H1 (cell line): ENCODE measurements around the gene SNAP29. TPM values are rescaled to one million over a fixed set of nuclear protein-coding genes. Genes with fewer than 3 reads are reported as not detected.
"Not testable (repeated sequence)": the region's sequence is repeated elsewhere in the genome, so short reads cannot be mapped to it uniquely, and the experiment has no call there.

Source experiments
- CTCF ChIA-PET: fragments of 300-600 bp; sonication (Branson Sonifier 250); formaldehyde crosslinking; loops from one replicate; lab custom pipeline; 2021; ENCODE audit not compliant: partially characterized antibody; lab: Charles Lee
- POLR2A ChIA-PET: fragments of 300-600 bp; sonication (Branson Sonifier 250); formaldehyde crosslinking; loops from one replicate; lab custom pipeline; 2021; ENCODE audit warnings: inconsistent platforms; ENCODE audit not compliant: partially characterized antibody; lab: Charles Lee
- DNase-seq, 2 experiments: peaks; one replicate each; pipeline versions ENCODE4 v3.0.0 to v3.0.0-alpha.2; 2010 to 2022; ENCODE audit warnings: low spot score in 2 of 2, low read depth in 1 of 2, mixed read lengths in 1 of 2
- FAIRE-seq: peaks from 2 replicates; lab custom pipeline; 2011; peaks lifted over from hg19 to GRCh38; lab: Jason Lieb, UNC
- H2AFZ ChIP-seq: 2 replicates; pipeline ENCODE4 v1.8.1; 2012; ENCODE audit warnings: low read length, inconsistent platforms
- H2AK5ac ChIP-seq: 2 replicates; pipeline ENCODE4 v1.6.1; 2013; ENCODE audit warnings: low read depth, low read length
- H2BK120ac ChIP-seq: replicated peaks from 2 replicates; pipeline ENCODE3; 2013; ENCODE audit warnings: low read depth, low read length, inconsistent platforms
- H2BK12ac ChIP-seq: 2 replicates; pipeline ENCODE4 v1.6.1; 2013; ENCODE audit warnings: low read depth, low read length
- H2BK15ac ChIP-seq: 2 replicates; pipeline ENCODE4 v1.6.1; 2013; ENCODE audit warnings: low read length
- H2BK20ac ChIP-seq: 2 replicates; pipeline ENCODE4 v1.6.1; 2013; ENCODE audit warnings: low read length
- H2BK5ac ChIP-seq: 2 replicates; pipeline ENCODE4 v1.6.1; 2013; ENCODE audit warnings: low read depth, low read length
- H3K14ac ChIP-seq: 2 replicates; pipeline ENCODE4 v1.6.1; 2013; ENCODE audit warnings: inconsistent platforms; ENCODE audit not compliant: insufficient read length
- H3K18ac ChIP-seq: 2 replicates; pipeline ENCODE4 v1.6.1; 2013; ENCODE audit warnings: low read length; ENCODE audit errors: extremely low read depth
- H3K23ac ChIP-seq: 2 replicates; pipeline ENCODE4 v1.6.1; 2013; ENCODE audit warnings: inconsistent platforms; ENCODE audit not compliant: insufficient read length
- H3K23me2 ChIP-seq: 2 replicates; pipeline ENCODE4 v1.6.1; 2013; ENCODE audit warnings: low read depth, low read length
- H3K27ac ChIP-seq: 2 replicates; pipeline ENCODE4 v1.6.1; 2011; ENCODE audit warnings: low read depth, low read length, inconsistent platforms
- H3K27me3 ChIP-seq, 4 experiments: replicated peaks in 1 of 4; 1 replicate in 1 of 4; 2 replicates in 3 of 4; pipeline versions ENCODE4 v1.6.1 to v1.8.1; 2011 to 2013; ENCODE audit warnings: low read length in 3 of 4, mild to moderate bottlenecking in 3 of 4, inconsistent platforms in 2 of 4, mixed read lengths in 2 of 4, moderate library complexity in 1 of 4; ENCODE audit not compliant: control insufficient read depth in 3 of 4, insufficient read depth in 3 of 4; ENCODE audit errors: extremely low read depth in 1 of 4
- H3K36me3 ChIP-seq, 4 experiments: 2 replicates each; pipeline versions ENCODE4 v1.6.1 to v1.8.1; 2011 to 2013; ENCODE audit warnings: mild to moderate bottlenecking in 4 of 4, low read length in 3 of 4, moderate library complexity in 2 of 4, control low read depth in 1 of 4, inconsistent platforms in 1 of 4; ENCODE audit not compliant: insufficient read depth in 4 of 4, control insufficient read depth in 2 of 4
- H3K4ac ChIP-seq: replicated peaks from 2 replicates; pipeline ENCODE3; 2013; ENCODE audit warnings: low read length, low read depth, mixed read lengths, inconsistent platforms; ENCODE audit not compliant: insufficient read length
- H3K4me1 ChIP-seq, 4 experiments: replicated peaks in 1 of 4; 1 replicate in 1 of 4; 2 replicates in 3 of 4; pipeline versions ENCODE4 v1.6.1 to v1.8.1; 2011 to 2013; ENCODE audit warnings: low read length in 3 of 4, inconsistent platforms in 2 of 4, mixed read lengths in 1 of 4; ENCODE audit not compliant: insufficient read depth in 4 of 4, control insufficient read depth in 3 of 4
- H3K4me2 ChIP-seq, 2 experiments: 2 replicates each; pipeline versions ENCODE4 v1.6.1 to v1.8.1; 2011 to 2013; ENCODE audit warnings: low read depth in 2 of 2, low read length in 2 of 2, control low read depth in 1 of 2, inconsistent platforms in 1 of 2, mild to moderate bottlenecking in 1 of 2; ENCODE audit not compliant: insufficient read depth in 1 of 2
- H3K4me3 ChIP-seq, 4 experiments: fragments of 200-600, 300-600 bp in 1 of 4; sonication (generic), shearing (Covaris generic), sonication (Bioruptor Twin) in 1 of 4; 2 replicates each; pipeline versions ENCODE4 v1.5.1 to v1.8.1; 2011 to 2016; ENCODE audit warnings: low read length in 4 of 4, low read depth in 3 of 4, control low read depth in 2 of 4, inconsistent platforms in 2 of 4, mild to moderate bottlenecking in 2 of 4, mixed read lengths in 1 of 4, moderate library complexity in 1 of 4; ENCODE audit not compliant: insufficient read depth in 2 of 4; ENCODE audit errors: extremely low read depth in 1 of 4
- H3K56ac ChIP-seq: replicated peaks from 2 replicates; pipeline ENCODE3; 2013; ENCODE audit warnings: low read depth, mild to moderate bottlenecking, mixed read lengths, low read length, inconsistent platforms; ENCODE audit not compliant: insufficient read length
- H3K79me1 ChIP-seq: 2 replicates; pipeline ENCODE4 v1.6.1; 2013; ENCODE audit warnings: low read depth, low read length, control low read depth
- H3K79me2 ChIP-seq, 2 experiments: 2 replicates each; pipeline versions ENCODE4 v1.6.1 to v1.8.1; 2012 to 2013; ENCODE audit warnings: low read length in 2 of 2, mild to moderate bottlenecking in 2 of 2, inconsistent platforms in 1 of 2; ENCODE audit not compliant: insufficient read depth in 2 of 2, control insufficient read depth in 1 of 2
- H3K9ac ChIP-seq, 4 experiments: replicated peaks in 1 of 4; 1 replicate in 1 of 4; 2 replicates in 3 of 4; pipeline versions ENCODE4 v1.6.1 to v1.8.1; 2011 to 2013; ENCODE audit warnings: low read depth in 3 of 4, low read length in 3 of 4, control low read depth in 2 of 4, mild to moderate bottlenecking in 2 of 4, moderate library complexity in 2 of 4, inconsistent platforms in 1 of 4; ENCODE audit errors: extremely low read depth in 1 of 4
- H3K9me3 ChIP-seq, 2 experiments: 2 replicates each; pipeline versions ENCODE4 v1.6.1 to v1.8.1; 2012 to 2013; ENCODE audit warnings: mild to moderate bottlenecking in 2 of 2, moderate library complexity in 2 of 2, control low read depth in 1 of 2, inconsistent platforms in 1 of 2, low read depth in 1 of 2, low read length in 1 of 2, mixed read lengths in 1 of 2; ENCODE audit not compliant: insufficient read depth in 2 of 2
- H4K20me1 ChIP-seq, 2 experiments: replicated peaks in 1 of 2; 2 replicates each; pipeline versions ENCODE3 to v1.8.1; 2011 to 2013; ENCODE audit warnings: inconsistent platforms in 2 of 2, low read length in 2 of 2, mild to moderate bottlenecking in 1 of 2; ENCODE audit not compliant: insufficient read depth in 2 of 2, control insufficient read depth in 1 of 2
- H4K5ac ChIP-seq: 2 replicates; pipeline ENCODE4 v1.6.1; 2013; ENCODE audit warnings: low read length, low read depth, mixed read lengths, inconsistent platforms; ENCODE audit not compliant: insufficient read length
- H4K8ac ChIP-seq: 2 replicates; pipeline ENCODE4 v1.8.0; 2013; ENCODE audit warnings: mild to moderate bottlenecking, moderate library complexity, low read length, inconsistent platforms; ENCODE audit not compliant: insufficient read depth; ENCODE audit errors: extremely low read depth
- H4K91ac ChIP-seq: replicated peaks from 2 replicates; pipeline ENCODE3; 2013; ENCODE audit warnings: low read length, mixed read lengths, inconsistent platforms; ENCODE audit not compliant: insufficient read length
- JUN ChIP-seq: IDR thresholded peaks from 2 replicates; pipeline ENCODE4 v1.6.1; 2011; ENCODE audit warnings: low read depth, mild to moderate bottlenecking, improper control_type of control experiment, low read length
- whole genome bisulfite sequencing, 2 experiments: shearing (Covaris generic) in 1 of 2; methylation state at CpG; one replicate each; pipeline versions ENCODE4 v1.1.6 to v1.1.7; 2013 to 2015; ENCODE audit warnings: low lambda C conversion rate in 2 of 2, mixed read lengths in 2 of 2, inconsistent platforms in 1 of 2, low coverage in 1 of 2, missing lambda C conversion rate in 1 of 2; ENCODE audit not compliant: insufficient replicate concordance in 2 of 2, insufficient coverage in 1 of 2, insufficient read length in 1 of 2; ENCODE audit errors: extremely low coverage in 1 of 2, missing lambda C conversion rate in 1 of 2; 5-methylcytosine and 5-hydroxymethylcytosine counted together
- polyA plus RNA-seq, 7 experiments: library from polyadenylated mRNA; depleted of rRNA in 3 of 7; stranded (reverse) in 5 of 7; unstranded in 2 of 7; fragments of >200 nt in 5 of 7; fragments of 200-250 nt in 2 of 7; gene quantifications; 1 replicate in 5 of 7; 2 replicates in 1 of 7; 4 replicates in 1 of 7; pipeline versions ENCODE4 v1.2.1 to v1.2.3, GENCODE V29; 2011 to 2013; ENCODE audit warnings: missing spikeins in 2 of 7, mixed read lengths in 2 of 7
- total RNA-seq: library from RNA; stranded (reverse); fragmentation: NEBNext Ultra II Directional; extraction: Animal tissue kit (Norgen Biotek cat#: 25700); gene quantifications from 2 replicates; pipeline ENCODE4 v1.2.1, GENCODE V29; 2021

Gene SNAP29
- total and polyA plus RNA-seq, 2 of the 8 experiments (the other 6 are each of a cell fraction or from before 2014, with no cell fraction given), result 11.8 to 15.0 TPM

DNA sequence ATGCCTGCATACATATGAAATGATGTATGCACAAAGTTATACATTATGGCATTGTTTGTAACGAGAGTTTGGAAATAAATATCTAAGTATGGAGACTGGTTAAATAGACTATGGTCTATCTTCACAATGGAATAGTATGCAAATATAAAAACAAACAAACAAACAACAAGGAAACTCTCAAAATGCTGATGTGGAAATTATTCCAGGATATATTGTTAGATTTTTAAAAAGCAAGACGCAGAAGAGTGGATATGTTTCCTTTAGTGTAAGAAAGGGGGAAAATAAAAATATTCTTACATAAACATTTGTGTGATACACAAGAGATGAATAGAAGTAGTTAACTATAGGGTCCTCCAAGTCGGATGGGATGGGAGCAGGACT lies 47.6 kb downstream of the SNAP29 start:
- H4K5ac ChIP-seq, result no peak overlapping the region
- no peak overlapping the region for H3K9ac ChIP-seq
- H3K23me2 ChIP-seq, result no peaks in the 10 kb centered on the region
- H2BK20ac ChIP-seq, result no peak overlapping the region
- 79% methylated on average over 3 of the region's 3 CpGs; no CpG with 5 or more reads in 1 of the 2 experiments for WGBS, 2 experiments
- H3K9me3 ChIP-seq, result no peaks in the 10 kb centered on the region
- no peak overlapping the region for H3K14ac ChIP-seq
- H3K4ac ChIP-seq, result no peak overlapping the region
- no peak overlapping the region for H2BK15ac ChIP-seq
- H3K79me2 ChIP-seq, result no peaks in the 10 kb centered on the region
- no peak overlapping the region for H4K8ac ChIP-seq
- TF ChIP-seq JUN, result no peak
- no peak overlapping the region for H2BK120ac ChIP-seq
- DNase-seq, result no peak
- POLR2A ChIA-PET, result interaction anchor here (0.5 kb wide), 1 partner anchor 16 kb away, joined by 3 read pairs; no protein-coding TSS in a partner anchor
- no peak overlapping the region for H4K91ac ChIP-seq
- H3K36me3 ChIP-seq, result no peaks in the 10 kb centered on the region
- no peak overlapping the region for H2BK5ac ChIP-seq
- H3K4me2 ChIP-seq, result no peak overlapping the region
- H2AFZ ChIP-seq, result no peak overlapping the region
- H3K79me1 ChIP-seq, result no peaks in the 10 kb centered on the region
- H3K27me3 ChIP-seq, result no peaks in the 10 kb centered on the region
- H2BK12ac ChIP-seq, result no peak overlapping the region
- no peak overlapping the region for H3K27ac ChIP-seq
- no peaks in the 10 kb centered on the region for H4K20me1 ChIP-seq
- H3K56ac ChIP-seq, result no peak overlapping the region
- no peak for FAIRE-seq
- H3K4me3 ChIP-seq, result no peak overlapping the region
- H3K18ac ChIP-seq, result no peak overlapping the region
- CTCF ChIA-PET, result interaction anchor here (0.9 to 1.6 kb wide), 5 partner anchors 9 to 539 kb away, joined by 3 read pairs; no protein-coding TSS in a partner anchor
- H3K4me1 ChIP-seq, result no peaks in the 10 kb centered on the region
- H2AK5ac ChIP-seq, result no peak overlapping the region
- H3K23ac ChIP-seq, result no peak overlapping the region

DNA sequence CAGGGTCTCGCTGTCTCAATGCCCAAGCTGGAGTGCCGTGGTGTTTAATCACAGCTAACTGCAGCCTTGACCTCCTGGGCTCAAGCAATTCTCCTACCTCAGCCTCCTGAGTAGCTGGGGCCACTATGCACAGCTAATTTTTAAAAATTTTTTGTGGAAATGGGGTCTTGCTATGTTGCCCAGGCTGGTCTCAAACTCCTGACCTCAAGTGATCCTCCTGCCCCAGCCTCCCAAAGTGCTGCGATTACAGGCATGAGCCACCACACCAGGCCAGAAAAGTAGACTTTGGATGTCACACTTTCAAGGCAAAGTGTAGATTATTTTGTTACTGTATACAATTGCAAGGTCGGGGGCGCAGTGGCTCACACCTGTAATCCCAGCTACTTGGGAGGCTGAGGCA lies 49.9 kb downstream of the SNAP29 start:
- not testable (repeated sequence) for H2BK20ac ChIP-seq, H2BK15ac ChIP-seq, H3K14ac ChIP-seq, H3K4me3 ChIP-seq, H2BK5ac ChIP-seq, H4K8ac ChIP-seq, H3K23me2 ChIP-seq, H3K4ac ChIP-seq, H4K20me1 ChIP-seq, H3K79me1 ChIP-seq, H3K18ac ChIP-seq, H4K91ac ChIP-seq, H2AK5ac ChIP-seq, H3K56ac ChIP-seq, H3K4me2 ChIP-seq, H3K23ac ChIP-seq, H3K27me3 ChIP-seq, H3K36me3 ChIP-seq, H3K4me1 ChIP-seq, FAIRE-seq, H2AFZ ChIP-seq, H2BK12ac ChIP-seq, DNase-seq, H2BK120ac ChIP-seq, H3K9ac ChIP-seq, H3K9me3 ChIP-seq, H3K27ac ChIP-seq, H4K5ac ChIP-seq, H3K79me2 ChIP-seq
- ChIA-PET CTCF (interaction anchor here (2.5 kb wide), 1 partner anchor 23 kb away, joined by 9 read pairs; no protein-coding TSS in a partner anchor), POLR2A (interaction anchor here (1.6 kb wide), 1 partner anchor 9 kb away, joined by 4 read pairs; the partner anchor contains the start of gene CRKL)
- WGBS, 2 experiments, result 85% methylated on average over 5 of the region's 5 CpGs; no CpG with 5 or more reads in 1 of the 2 experiments
